ENCODE data around the gene COL6A2. TPM values are rescaled to one million over a fixed set of nuclear protein-coding genes. Genes with fewer than 3 reads are reported as not detected.

Gene COL6A2
- total and polyA plus RNA-seq, 2 experiments from 2014 or later = 28.4 to 89.2 TPM

DNA sequence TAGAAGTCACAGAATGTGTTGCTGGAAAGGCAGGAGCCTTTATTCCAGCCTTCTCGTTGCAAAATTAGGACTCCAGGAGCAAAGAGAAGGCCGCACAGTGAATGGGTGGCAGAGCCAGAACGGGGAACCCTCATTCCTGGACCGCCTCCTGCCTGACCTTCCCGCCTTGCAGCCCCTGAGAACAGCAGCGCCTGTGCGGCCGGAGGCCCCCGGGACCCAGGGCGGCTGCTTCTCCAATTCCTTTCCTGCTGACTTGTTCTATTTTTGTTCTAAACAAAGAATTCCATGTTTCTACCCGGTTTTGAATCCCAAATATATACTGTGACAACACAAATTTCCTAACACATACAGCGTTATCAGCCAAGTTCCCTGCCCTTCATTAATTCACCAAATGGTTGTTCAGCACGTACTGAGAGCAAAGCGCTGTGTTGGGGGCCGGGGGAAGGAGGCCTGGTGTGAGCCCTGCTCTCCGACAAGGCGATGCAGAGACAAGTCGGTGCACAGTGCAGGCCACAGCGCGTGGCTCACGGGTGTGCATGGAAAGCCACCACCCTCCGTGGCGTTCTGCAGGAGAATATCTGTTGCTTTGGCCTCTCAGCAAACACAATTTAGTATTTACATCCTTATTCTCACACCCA, 31.9 kb upstream of the COL6A2 start (continued):
- TF ChIP-seq, protein P1, sequence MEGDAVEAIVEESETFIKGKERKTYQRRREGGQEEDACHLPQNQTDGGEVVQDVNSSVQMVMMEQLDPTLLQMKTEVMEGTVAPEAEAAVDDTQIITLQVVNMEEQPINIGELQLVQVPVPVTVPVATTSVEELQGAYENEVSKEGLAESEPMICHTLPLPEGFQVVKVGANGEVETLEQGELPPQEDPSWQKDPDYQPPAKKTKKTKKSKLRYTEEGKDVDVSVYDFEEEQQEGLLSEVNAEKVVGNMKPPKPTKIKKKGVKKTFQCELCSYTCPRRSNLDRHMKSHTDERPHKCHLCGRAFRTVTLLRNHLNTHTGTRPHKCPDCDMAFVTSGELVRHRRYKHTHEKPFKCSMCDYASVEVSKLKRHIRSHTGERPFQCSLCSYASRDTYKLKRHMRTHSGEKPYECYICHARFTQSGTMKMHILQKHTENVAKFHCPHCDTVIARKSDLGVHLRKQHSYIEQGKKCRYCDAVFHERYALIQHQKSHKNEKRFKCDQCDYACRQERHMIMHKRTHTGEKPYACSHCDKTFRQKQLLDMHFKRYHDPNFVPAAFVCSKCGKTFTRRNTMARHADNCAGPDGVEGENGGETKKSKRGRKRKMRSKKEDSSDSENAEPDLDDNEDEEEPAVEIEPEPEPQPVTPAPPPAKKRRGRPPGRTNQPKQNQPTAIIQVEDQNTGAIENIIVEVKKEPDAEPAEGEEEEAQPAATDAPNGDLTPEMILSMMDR (conservative IDR thresholded peaks at IDR 0.05; ENCODE audit: low read depth in 2 of 2) = no peak
- TF ChIP-seq REST (IDR thresholded peaks at IDR 0.05; ENCODE audit: unreplicated experiment) (no peak), ZNF114 (CRISPR knock-in tag; IDR thresholded peaks at IDR 0.05) (no peak), EZH2phosphoT487 (IDR thresholded peaks at IDR 0.05; ENCODE audit: unreplicated experiment) (no peak)

DNA sequence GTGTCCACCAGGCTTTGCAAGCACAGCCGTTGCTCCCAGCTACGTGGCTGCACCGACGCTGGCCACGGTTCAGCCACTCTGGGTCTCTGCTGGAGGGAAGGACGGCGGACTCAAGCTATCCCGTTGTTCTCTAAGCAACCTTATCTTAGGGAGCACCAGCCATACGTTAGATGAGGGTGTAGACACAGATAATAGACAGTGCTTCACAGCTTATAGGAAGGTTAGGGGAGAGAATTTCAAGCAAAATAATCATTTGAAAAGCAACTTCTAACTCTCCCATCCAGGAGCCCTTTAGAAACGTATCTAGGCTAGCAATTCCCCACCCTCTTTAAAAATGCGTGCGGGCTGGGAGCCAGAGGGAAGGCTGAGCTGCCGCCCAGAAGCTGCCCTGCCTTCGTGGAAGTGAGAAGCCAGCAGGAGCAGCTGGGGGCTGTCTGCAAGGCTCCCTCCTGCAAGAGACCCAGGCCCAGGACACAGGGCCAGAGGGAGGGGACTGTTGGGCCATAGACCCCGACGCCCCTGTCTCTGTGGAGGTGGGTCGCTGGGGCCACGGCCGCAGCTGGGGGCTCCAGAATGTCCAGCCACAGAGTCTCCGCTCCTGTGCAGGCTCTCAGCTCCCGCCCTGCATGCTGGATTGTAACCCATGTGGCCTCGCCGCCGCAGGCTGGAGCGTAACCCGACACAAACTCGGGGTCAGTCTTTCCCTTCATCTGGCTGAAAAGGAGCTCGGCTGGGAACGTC, 31.2 kb upstream of the COL6A2 start:
- peak; percentile 62 for ATAC-seq
- Mint-ChIP-seq H3K27me3 (ENCODE audit: insufficient read depth, low read depth, poor library complexity) (peaks cover 39% of the 10 kb centered on the region), H3K9me3 (peaks cover 29% of the 10 kb centered on the region), H3K27ac (no peak overlapping the region), H3K36me3 (ENCODE audit: low read depth) (peaks cover 8% of the 10 kb centered on the region), H3K4me3 (no peak overlapping the region; the same call in 2 of the 3 replicates), H3K4me1 (peaks cover 17% of the 10 kb centered on the region)
- H3K4me2 ChIP-seq = no peak overlapping the region
- H3K9me2 ChIP-seq (ENCODE audit: insufficient read depth) = no peaks in the 10 kb centered on the region
- H3K27me3 ChIP-seq (ENCODE audit: insufficient read depth) = no peaks in the 10 kb centered on the region
- no peak overlapping the region for H3K4me3 ChIP-seq
- no peak for DNase-seq (ENCODE audit: low spot score)
- H3K27ac ChIP-seq (ENCODE audit: low read depth) = no peak overlapping the region
- H3K4me1 ChIP-seq (ENCODE audit: insufficient read depth) = peaks cover 5% of the 10 kb centered on the region
- H3K36me3 ChIP-seq (ENCODE audit: insufficient read depth) = no peaks in the 10 kb centered on the region
- H4K20me1 ChIP-seq (replicated peaks; ENCODE audit: insufficient read depth) = no peaks in the 10 kb centered on the region
- H2AFZ ChIP-seq = peak overlapping the region; percentile 90
- H3F3A ChIP-seq (replicated peaks; ENCODE audit: low read depth) = 0 out of 2 replicates have a peak, but pooled peaks cover 3% of the 10 kb centered on the region
- no peaks in the 10 kb centered on the region for H3K79me2 ChIP-seq (replicated peaks; ENCODE audit: insufficient read depth)
- TF ChIP-seq, protein P2, sequence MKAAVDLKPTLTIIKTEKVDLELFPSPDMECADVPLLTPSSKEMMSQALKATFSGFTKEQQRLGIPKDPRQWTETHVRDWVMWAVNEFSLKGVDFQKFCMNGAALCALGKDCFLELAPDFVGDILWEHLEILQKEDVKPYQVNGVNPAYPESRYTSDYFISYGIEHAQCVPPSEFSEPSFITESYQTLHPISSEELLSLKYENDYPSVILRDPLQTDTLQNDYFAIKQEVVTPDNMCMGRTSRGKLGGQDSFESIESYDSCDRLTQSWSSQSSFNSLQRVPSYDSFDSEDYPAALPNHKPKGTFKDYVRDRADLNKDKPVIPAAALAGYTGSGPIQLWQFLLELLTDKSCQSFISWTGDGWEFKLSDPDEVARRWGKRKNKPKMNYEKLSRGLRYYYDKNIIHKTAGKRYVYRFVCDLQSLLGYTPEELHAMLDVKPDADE (IDR thresholded peaks at IDR 0.05) = no peak
- TF ChIP-seq EZH2 (IDR thresholded peaks at IDR 0.05; ENCODE audit: low read depth, unreplicated experiment) = no peak
- no peak for TF ChIP-seq ZNF462 (CRISPR knock-in tag; IDR thresholded peaks at IDR 0.05)
- TF ChIP-seq, protein P1 (conservative IDR thresholded peaks at IDR 0.05; ENCODE audit: low read depth in 2 of 2) = no peak
- TF ChIP-seq ZNF114 (CRISPR knock-in tag; IDR thresholded peaks at IDR 0.05) = no peak

Measured in GM23338 (cell line).